DND-41 (cell line): ENCODE results near the gene GPRC5B.

Experiments
- ATAC-seq: fragments of 200-7000 bp; cut with Tn5 transposase; 3 replicates; pipeline ENCODE4 v1.9.1; 2021; ENCODE audit warnings: low read depth; ENCODE audit not compliant: insufficient read depth
- DNase-seq: peaks from one replicate; pipeline ENCODE4 v3.0.0-alpha.2; 2020
- H2AFZ ChIP-seq: 2 replicates; pipeline ENCODE4 v1.6.0; 2012; ENCODE audit warnings: low read depth, low read length
- H3K27ac ChIP-seq: 2 replicates; pipeline ENCODE4 v1.5.1; 2012; ENCODE audit warnings: low read length, inconsistent platforms
- H3K27me3 ChIP-seq: fragments of 200-600 bp; sonication (generic); 2 replicates; pipeline ENCODE4 v1.6.0; 2012; ENCODE audit warnings: low read length, mild to moderate bottlenecking, inconsistent platforms; ENCODE audit not compliant: insufficient read depth, poor library complexity
- H3K36me3 ChIP-seq: 2 replicates; pipeline ENCODE4 v1.5.1; 2012; ENCODE audit warnings: low read length, inconsistent platforms; ENCODE audit not compliant: insufficient read depth
- H3K4me1 ChIP-seq: 2 replicates; pipeline ENCODE4 v1.5.1; 2012; ENCODE audit warnings: mild to moderate bottlenecking, low read length; ENCODE audit not compliant: insufficient read depth
- H3K4me2 ChIP-seq: 2 replicates; pipeline ENCODE4 v1.6.0; 2012; ENCODE audit warnings: mild to moderate bottlenecking, moderate library complexity, low read length, inconsistent platforms; ENCODE audit not compliant: insufficient read depth
- H3K4me3 ChIP-seq, 2 experiments: fragments of 200-600 bp in 1 of 2; shearing (Covaris generic) in 1 of 2; 2 replicates each; pipeline ENCODE4 v1.5.1; 2012 to 2016; ENCODE audit warnings: inconsistent platforms in 2 of 2, low read length in 2 of 2, mild to moderate bottlenecking in 2 of 2, low read depth in 1 of 2, moderate library complexity in 1 of 2
- H3K79me2 ChIP-seq: 2 replicates; pipeline ENCODE4 v1.6.0; 2012; ENCODE audit warnings: low read length, inconsistent platforms; ENCODE audit not compliant: insufficient read depth
- H3K9ac ChIP-seq: 2 replicates; pipeline ENCODE4 v1.6.0; 2012; ENCODE audit warnings: low read depth, mild to moderate bottlenecking, inconsistent platforms, low read length, moderate library complexity
- H3K9me3 ChIP-seq: 2 replicates; pipeline ENCODE4 v1.5.1; 2012; ENCODE audit warnings: low read length, moderate library complexity, mild to moderate bottlenecking, inconsistent platforms; ENCODE audit not compliant: insufficient read depth, severe bottlenecking
- H4K20me1 ChIP-seq: 2 replicates; pipeline ENCODE4 v1.6.0; 2012; ENCODE audit warnings: low read length; ENCODE audit not compliant: insufficient read depth
- EZH2 ChIP-seq: IDR thresholded peaks from 3 replicates; pipeline ENCODE4 v1.6.1; 2012; ENCODE audit warnings: borderline replicate concordance, low read depth, mild to moderate bottlenecking, moderate library complexity, low read length, inconsistent platforms; ENCODE audit not compliant: severe bottlenecking
- TF ChIP-seq, protein P1 (sequence below): IDR thresholded peaks from 2 replicates; pipeline ENCODE4 v1.5.1; 2012; ENCODE audit warnings: borderline replicate concordance, low read length, moderate library complexity, mild to moderate bottlenecking; ENCODE audit not compliant: poor library complexity, severe bottlenecking; ENCODE audit errors: extremely low read depth

Gene GPRC5B, protein sequence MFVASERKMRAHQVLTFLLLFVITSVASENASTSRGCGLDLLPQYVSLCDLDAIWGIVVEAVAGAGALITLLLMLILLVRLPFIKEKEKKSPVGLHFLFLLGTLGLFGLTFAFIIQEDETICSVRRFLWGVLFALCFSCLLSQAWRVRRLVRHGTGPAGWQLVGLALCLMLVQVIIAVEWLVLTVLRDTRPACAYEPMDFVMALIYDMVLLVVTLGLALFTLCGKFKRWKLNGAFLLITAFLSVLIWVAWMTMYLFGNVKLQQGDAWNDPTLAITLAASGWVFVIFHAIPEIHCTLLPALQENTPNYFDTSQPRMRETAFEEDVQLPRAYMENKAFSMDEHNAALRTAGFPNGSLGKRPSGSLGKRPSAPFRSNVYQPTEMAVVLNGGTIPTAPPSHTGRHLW

DNA sequence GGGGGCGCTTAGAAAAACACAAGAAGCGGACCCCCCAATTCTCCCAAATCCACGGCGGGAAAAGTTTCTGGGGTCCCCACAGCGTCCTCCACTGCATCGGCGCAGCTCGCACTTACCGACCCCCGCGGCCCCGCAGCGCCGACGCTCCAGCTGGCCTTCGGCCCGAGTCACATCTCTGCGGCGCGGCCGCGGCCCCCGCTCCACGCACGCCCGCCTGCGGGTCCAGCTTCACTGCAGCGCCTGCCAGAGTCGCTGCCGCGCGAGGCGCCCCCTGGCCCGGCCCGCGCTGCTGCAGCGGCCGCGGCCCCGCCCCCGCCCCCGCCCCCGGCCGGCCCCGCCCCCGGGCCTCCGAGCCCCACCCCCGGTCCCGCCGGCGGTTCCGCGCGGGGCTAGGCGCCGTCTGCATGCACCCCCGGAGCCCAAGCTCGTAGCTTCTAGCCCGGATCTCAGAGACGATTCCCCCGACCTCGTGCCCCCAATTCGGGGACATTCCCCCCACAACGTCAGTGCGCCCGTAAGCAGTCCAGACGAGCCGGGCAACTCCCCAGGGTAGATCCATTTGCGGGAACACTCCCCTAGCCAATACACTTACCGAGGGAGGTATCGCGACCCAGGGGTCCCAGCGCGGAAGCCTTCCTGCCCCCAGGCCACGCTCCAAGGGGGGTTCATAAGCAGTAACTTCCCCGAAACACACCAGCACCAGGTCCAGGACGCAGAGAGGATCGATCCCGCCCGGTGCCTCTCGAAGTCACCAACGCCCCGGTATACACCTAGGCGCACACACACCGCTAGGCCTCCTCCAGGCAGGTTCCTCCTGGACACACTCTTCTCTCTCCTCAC is at the start of gene GPRC5B:
GPRC5B (minus strand) TSS at position 238 of the 840 bp plus-strand sequence. CDS start 12,003 bp downstream, outside the sequence.
- H3K4me2 ChIP-seq, result no peak within 1 kb of the TSS
- no peak within 1 kb of the TSS for H3K4me3 ChIP-seq
- H2AFZ ChIP-seq, result no peak within 1 kb of the TSS
- H3K9me3 ChIP-seq, result no peaks in the 10 kb centered on the region
- no peak within 1 kb of the TSS for H3K27ac ChIP-seq
- TF ChIP-seq EZH2, result no peak
- TF ChIP-seq, protein P1, sequence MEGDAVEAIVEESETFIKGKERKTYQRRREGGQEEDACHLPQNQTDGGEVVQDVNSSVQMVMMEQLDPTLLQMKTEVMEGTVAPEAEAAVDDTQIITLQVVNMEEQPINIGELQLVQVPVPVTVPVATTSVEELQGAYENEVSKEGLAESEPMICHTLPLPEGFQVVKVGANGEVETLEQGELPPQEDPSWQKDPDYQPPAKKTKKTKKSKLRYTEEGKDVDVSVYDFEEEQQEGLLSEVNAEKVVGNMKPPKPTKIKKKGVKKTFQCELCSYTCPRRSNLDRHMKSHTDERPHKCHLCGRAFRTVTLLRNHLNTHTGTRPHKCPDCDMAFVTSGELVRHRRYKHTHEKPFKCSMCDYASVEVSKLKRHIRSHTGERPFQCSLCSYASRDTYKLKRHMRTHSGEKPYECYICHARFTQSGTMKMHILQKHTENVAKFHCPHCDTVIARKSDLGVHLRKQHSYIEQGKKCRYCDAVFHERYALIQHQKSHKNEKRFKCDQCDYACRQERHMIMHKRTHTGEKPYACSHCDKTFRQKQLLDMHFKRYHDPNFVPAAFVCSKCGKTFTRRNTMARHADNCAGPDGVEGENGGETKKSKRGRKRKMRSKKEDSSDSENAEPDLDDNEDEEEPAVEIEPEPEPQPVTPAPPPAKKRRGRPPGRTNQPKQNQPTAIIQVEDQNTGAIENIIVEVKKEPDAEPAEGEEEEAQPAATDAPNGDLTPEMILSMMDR, result no peak
- ATAC-seq (no peak), DNase-seq (no peak)
- H3K27me3 ChIP-seq, result no peaks in the 10 kb centered on the region
- H3K9ac ChIP-seq, result no peak within 1 kb of the TSS
- no peaks in the 10 kb centered on the region for H3K79me2 ChIP-seq
- no peaks in the 10 kb centered on the region for H4K20me1 ChIP-seq
- no peaks in the 10 kb centered on the region for H3K36me3 ChIP-seq
- peaks cover 8% of the 10 kb centered on the region for H3K4me1 ChIP-seq

DNA sequence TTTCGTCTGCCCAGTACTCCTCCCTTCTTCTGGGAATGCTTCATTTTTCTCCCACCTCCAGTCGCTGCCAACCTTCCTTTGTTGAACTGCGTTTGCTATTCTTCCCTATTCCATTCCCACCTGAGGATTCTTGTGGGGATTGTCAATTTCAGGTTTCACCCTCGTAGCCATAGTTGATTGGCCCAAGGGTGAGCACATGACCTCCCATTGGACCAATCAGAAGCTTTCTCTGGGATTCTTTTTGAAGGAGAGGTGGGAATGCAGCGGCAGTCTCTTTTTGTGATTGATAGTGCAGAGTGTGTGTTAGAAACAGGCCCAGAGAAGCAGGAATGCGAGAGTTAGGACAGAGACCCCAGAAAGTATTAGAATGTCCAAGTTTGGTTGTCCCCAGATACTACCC is 49.1 kb upstream of the GPRC5B start:
- TF ChIP-seq, protein P1, result no peak
- TF ChIP-seq EZH2, result no peak
- Histone ChIP-seq H4K20me1 (no peaks in the 10 kb centered on the region), H3K9me3 (no peaks in the 10 kb centered on the region), H3K36me3 (no peaks in the 10 kb centered on the region), H3K4me2 (no peak overlapping the region), H3K27ac (no peak overlapping the region), H2AFZ (no peak overlapping the region), H3K27me3 (no peaks in the 10 kb centered on the region), H3K9ac (no peak overlapping the region), H3K4me1 (no peaks in the 10 kb centered on the region), H3K4me3 (no peak overlapping the region), H3K79me2 (no peaks in the 10 kb centered on the region)
- no peak for ATAC-seq
- no peak for DNase-seq

DNA sequence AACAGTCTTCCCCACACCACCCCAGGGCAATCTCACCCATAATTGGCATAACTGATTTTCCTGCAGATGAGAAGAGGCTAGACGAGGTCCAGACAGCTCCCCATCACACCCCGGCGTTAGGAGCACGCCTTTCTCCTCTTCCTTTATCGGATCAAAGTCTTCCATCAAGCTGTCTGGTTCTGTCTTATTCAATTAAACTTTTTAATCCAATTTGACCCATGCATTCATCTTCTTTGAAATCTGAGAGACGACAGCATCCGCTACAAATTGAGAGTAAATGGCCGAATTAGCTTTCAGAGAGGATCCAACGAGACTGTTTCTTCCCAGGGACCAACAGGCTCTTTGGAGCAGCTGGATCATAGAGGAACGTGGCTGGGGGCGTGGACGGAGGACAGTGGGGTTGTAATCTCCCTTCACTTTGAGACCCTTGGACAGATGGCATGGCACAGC is 44.4 kb upstream of the GPRC5B start:
- no peak for TF ChIP-seq EZH2
- TF ChIP-seq, protein P1, result no peak
- no peaks in the 10 kb centered on the region for H3K79me2 ChIP-seq

More for the DNA sequence above, 44.4 kb upstream of the GPRC5B start:
- no peak overlapping the region for H2AFZ ChIP-seq
- DNase-seq (no peak), ATAC-seq (no peak)
- no peaks in the 10 kb centered on the region for H3K9me3 ChIP-seq
- H3K4me1 ChIP-seq, result no peaks in the 10 kb centered on the region
- no peaks in the 10 kb centered on the region for H3K36me3 ChIP-seq
- H3K4me2 ChIP-seq, result no peak overlapping the region
- no peaks in the 10 kb centered on the region for H3K27me3 ChIP-seq
- H4K20me1 ChIP-seq, result no peaks in the 10 kb centered on the region
- H3K27ac ChIP-seq, result no peak overlapping the region
- H3K4me3 ChIP-seq, result no peak overlapping the region
- no peak overlapping the region for H3K9ac ChIP-seq
